D341Med (cell line): Measurements from ENCODE around the gene MYCBPAP.

Experiments
- DNase-seq: peaks from one replicate; pipeline ENCODE4 v3.0.0; 2012; ENCODE audit warnings: low spot score

Gene MYCBPAP

GRCh38 chr17:50487213-50488096 is 20.8 kb upstream of the MYCBPAP start:
- DNase-seq: no peak

GRCh38 chr17:50488880-50489279 is 19.4 kb upstream of the MYCBPAP start:
- no peak for DNase-seq

- DNase-seq: no peak
Observed at GRCh38 chr17:50491505-50491904, 16.7 kb upstream of the MYCBPAP start.

GRCh38 chr17:50492214-50492613 is 16.0 kb upstream of the MYCBPAP start:
- no peak for DNase-seq

GRCh38 chr17:50493744-50494143 is 14.5 kb upstream of the MYCBPAP start:
- no peak for DNase-seq

- no peak for DNase-seq
Observed at GRCh38 chr17:50495217-50495823, 12.9 kb upstream of the MYCBPAP start.

GRCh38 chr17:50495918-50496317 is 12.3 kb upstream of the MYCBPAP start:
- no peak for DNase-seq

- no peak for DNase-seq
Observed at GRCh38 chr17:50498021-50498874, 10.0 kb upstream of the MYCBPAP start.

- no peak for DNase-seq
Observed at GRCh38 chr17:50499270-50499669, 9.0 kb upstream of the MYCBPAP start.

- no peak for DNase-seq
Observed at GRCh38 chr17:50499721-50500120, 8.5 kb upstream of the MYCBPAP start.

GRCh38 chr17:50501054-50501453 is 7.2 kb upstream of the MYCBPAP start:
- DNase-seq: no peak

- DNase-seq: peak; percentile 73
Observed at GRCh38 chr17:50502301-50502990, 5.8 kb upstream of the MYCBPAP start.

- no peak for DNase-seq
Observed at GRCh38 chr17:50505591-50506130, 2.6 kb upstream of the MYCBPAP start.

GRCh38 chr17:50506298-50506697 is 1.9 kb upstream of the MYCBPAP start:
- no peak for DNase-seq

- no peak for DNase-seq
Observed at GRCh38 chr17:50508573-50509460, 578 bp downstream of the MYCBPAP start.

- no peak for DNase-seq
Observed at GRCh38 chr17:50511058-50511457, 2.8 kb downstream of the MYCBPAP start.

- DNase-seq: no peak
Observed at GRCh38 chr17:50513495-50513894, 5.3 kb downstream of the MYCBPAP start.

- DNase-seq: no peak
Observed at GRCh38 chr17:50514388-50514787, 6.1 kb downstream of the MYCBPAP start.

- no peak for DNase-seq
Observed at GRCh38 chr17:50514936-50515702, 6.9 kb downstream of the MYCBPAP start.

GRCh38 chr17:50517011-50517410 is 8.8 kb downstream of the MYCBPAP start:
- no peak for DNase-seq
